ENCODE results near the gene MT1H. TPM values are rescaled to one million over a fixed set of nuclear protein-coding genes. Genes with fewer than 3 reads are reported as not detected.

Gene MT1H
- total and polyA plus RNA-seq, 2 of the 13 experiments (the other 11 are each of a cell fraction or from before 2014, with no cell fraction given) = 0.60 TPM; not detected in 1

DNA sequence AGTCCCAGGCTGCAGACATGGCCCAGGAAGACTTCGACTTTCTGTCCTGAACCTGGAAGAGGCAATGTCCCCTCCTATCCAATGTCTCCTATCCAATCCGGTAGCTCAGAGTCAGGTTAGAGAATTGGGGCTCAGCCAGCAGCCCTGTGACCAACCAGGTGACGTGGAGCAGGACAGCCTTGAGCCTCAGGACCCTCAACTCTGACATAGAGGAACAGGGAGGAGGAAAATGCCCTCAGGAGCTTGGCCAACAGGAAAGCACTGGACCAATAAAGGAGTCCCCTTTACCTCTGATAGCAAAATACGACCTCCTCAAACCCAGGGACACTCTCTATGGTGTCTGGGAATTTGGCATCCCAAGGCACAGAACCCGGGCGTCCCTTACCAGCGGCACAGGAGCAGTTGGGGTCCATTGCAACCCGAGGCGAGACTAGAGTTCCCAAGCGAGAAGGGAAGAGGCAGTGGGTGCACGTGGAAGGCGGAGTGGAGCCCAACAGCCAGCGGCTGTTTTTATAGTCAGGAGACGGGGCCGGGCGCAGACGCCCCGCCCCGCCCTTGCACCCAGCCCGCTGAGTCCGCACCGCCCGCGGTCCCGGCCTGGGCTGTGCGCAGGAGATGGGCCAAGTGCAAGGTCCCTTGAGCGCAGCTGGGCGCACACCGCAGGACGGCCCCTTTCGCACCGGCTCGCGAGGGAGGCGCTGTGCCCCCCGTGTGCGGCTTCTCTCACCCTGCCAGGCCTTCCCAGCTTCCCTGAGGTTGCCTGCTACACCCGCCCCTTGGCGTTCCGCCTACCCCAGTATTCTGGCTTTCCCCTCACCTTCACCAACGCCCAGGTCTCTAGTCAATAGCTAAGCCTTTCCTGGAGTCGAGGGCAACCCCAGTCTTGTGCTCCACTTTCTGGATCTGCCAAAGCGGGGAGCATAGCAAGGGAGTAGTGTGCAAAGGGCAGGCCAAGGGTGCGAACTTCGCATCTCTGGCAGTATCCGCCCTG lies 1.7 kb upstream of the MT1H start, which contains the start of gene MT1G (continued):
- peak; percentile 35; the same call in 1 of the 2 replicates for TF ChIP-seq THAP9 (CRISPR knock-in tag; IDR thresholded peaks at IDR 0.05; ENCODE audit: borderline replicate concordance)
- TF ChIP-seq, protein P1, sequence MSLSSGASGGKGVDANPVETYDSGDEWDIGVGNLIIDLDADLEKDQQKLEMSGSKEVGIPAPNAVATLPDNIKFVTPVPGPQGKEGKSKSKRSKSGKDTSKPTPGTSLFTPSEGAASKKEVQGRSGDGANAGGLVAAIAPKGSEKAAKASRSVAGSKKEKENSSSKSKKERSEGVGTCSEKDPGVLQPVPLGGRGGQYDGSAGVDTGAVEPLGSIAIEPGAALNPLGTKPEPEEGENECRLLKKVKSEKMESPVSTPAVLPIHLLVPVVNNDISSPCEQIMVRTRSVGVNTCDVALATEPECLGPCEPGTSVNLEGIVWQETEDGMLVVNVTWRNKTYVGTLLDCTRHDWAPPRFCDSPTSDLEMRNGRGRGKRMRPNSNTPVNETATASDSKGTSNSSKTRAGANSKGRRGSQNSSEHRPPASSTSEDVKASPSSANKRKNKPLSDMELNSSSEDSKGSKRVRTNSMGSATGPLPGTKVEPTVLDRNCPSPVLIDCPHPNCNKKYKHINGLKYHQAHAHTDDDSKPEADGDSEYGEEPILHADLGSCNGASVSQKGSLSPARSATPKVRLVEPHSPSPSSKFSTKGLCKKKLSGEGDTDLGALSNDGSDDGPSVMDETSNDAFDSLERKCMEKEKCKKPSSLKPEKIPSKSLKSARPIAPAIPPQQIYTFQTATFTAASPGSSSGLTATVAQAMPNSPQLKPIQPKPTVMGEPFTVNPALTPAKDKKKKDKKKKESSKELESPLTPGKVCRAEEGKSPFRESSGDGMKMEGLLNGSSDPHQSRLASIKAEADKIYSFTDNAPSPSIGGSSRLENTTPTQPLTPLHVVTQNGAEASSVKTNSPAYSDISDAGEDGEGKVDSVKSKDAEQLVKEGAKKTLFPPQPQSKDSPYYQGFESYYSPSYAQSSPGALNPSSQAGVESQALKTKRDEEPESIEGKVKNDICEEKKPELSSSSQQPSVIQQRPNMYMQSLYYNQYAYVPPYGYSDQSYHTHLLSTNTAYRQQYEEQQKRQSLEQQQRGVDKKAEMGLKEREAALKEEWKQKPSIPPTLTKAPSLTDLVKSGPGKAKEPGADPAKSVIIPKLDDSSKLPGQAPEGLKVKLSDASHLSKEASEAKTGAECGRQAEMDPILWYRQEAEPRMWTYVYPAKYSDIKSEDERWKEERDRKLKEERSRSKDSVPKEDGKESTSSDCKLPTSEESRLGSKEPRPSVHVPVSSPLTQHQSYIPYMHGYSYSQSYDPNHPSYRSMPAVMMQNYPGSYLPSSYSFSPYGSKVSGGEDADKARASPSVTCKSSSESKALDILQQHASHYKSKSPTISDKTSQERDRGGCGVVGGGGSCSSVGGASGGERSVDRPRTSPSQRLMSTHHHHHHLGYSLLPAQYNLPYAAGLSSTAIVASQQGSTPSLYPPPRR (CRISPR knock-in tag; IDR thresholded peaks at IDR 0.05; ENCODE audit: borderline replicate concordance) = peak; percentile 52; the same call in 1 of the 2 replicates
- 0 out of 2 replicates have a peak, but pooled peaks have one; percentile 21 for TF ChIP-seq NFAT5 (CRISPR knock-in tag; IDR thresholded peaks at IDR 0.05)
- TF ChIP-seq WIZ (CRISPR knock-in tag; IDR thresholded peaks at IDR 0.05) = peak; percentile 83; the same call in 1 of the 2 replicates
- TF ChIP-seq ZNF629 (CRISPR knock-in tag; conservative IDR thresholded peaks at IDR 0.05) = no peak; the same call in 1 of the 2 replicates
- peak; percentile 35; the same call in 1 of the 2 replicates for TF ChIP-seq RXRB (CRISPR knock-in tag; IDR thresholded peaks at IDR 0.05; ENCODE audit: borderline replicate concordance)
- 0 out of 2 replicates have a peak, but pooled peaks have one; percentile 37 for TF ChIP-seq ZNF333 (CRISPR knock-in tag; IDR thresholded peaks at IDR 0.05; ENCODE audit: borderline replicate concordance)
- TF ChIP-seq ZNF33B (CRISPR knock-in tag; IDR thresholded peaks at IDR 0.05) = peak; percentile 85; the same call in 1 of the 2 replicates
- TF ChIP-seq ZFP1 (CRISPR knock-in tag; IDR thresholded peaks at IDR 0.05) = no peak
- TF ChIP-seq ZNF883 (CRISPR knock-in tag; IDR thresholded peaks at IDR 0.05; ENCODE audit: not compliant biosample characterization) = peak; percentile 51
- no peak for TF ChIP-seq SOX6 (IDR thresholded peaks at IDR 0.05)
- peak; percentile 66 for TF ChIP-seq SOX6 (CRISPR knock-in tag; IDR thresholded peaks at IDR 0.05)
- TF ChIP-seq TEAD2 (CRISPR knock-in tag; IDR thresholded peaks at IDR 0.05) = 0 out of 2 replicates have a peak, but pooled peaks have one; percentile 56
- TF ChIP-seq HOXA3 (CRISPR knock-in tag; IDR thresholded peaks at IDR 0.05) = peak; percentile 69; the same call in 1 of the 2 replicates
- no peak for TF ChIP-seq JUN (CRISPR knock-in tag; IDR thresholded peaks at IDR 0.05)

All from HepG2 (cell line).